Endothelial cell (in vitro differentiated cells): ENCODE measurements around the gene ATG14. TPM values are rescaled to one million over a fixed set of nuclear protein-coding genes. Genes with fewer than 3 reads are reported as not detected.
"Not testable (repeated sequence)": the region's sequence is repeated elsewhere in the genome, so short reads cannot be mapped to it uniquely, and the experiment has no call there.

Experiments
- DNase-seq: peaks from one replicate; pipeline ENCODE4 v3.0.0; 2021; ENCODE audit warnings: low spot score
- H3K27ac Mint-ChIP-seq: one replicate; pipeline ENCODE4 v1.8.0; 2021; ENCODE audit warnings: mixed read lengths, inconsistent platforms; ENCODE audit not compliant: unreplicated experiment
- H3K27me3 Mint-ChIP-seq: one replicate; pipeline ENCODE4 v1.8.0; 2021; ENCODE audit warnings: mild to moderate bottlenecking, moderate library complexity, mixed read lengths, inconsistent platforms; ENCODE audit not compliant: unreplicated experiment
- H3K36me3 Mint-ChIP-seq: one replicate; pipeline ENCODE4 v1.8.0; 2021; ENCODE audit warnings: mild to moderate bottlenecking, low read depth, mixed read lengths, inconsistent platforms; ENCODE audit not compliant: unreplicated experiment
- H3K4me1 Mint-ChIP-seq: one replicate; pipeline ENCODE4 v1.8.0; 2021; ENCODE audit warnings: mild to moderate bottlenecking, mixed read lengths, inconsistent platforms; ENCODE audit not compliant: unreplicated experiment
- H3K4me3 Mint-ChIP-seq: one replicate; pipeline ENCODE4 v1.8.0; 2021; ENCODE audit warnings: mild to moderate bottlenecking, mixed read lengths, inconsistent platforms; ENCODE audit not compliant: unreplicated experiment
- H3K9me3 Mint-ChIP-seq: one replicate; pipeline ENCODE4 v1.8.0; 2021; ENCODE audit warnings: mixed read lengths, inconsistent platforms; ENCODE audit not compliant: unreplicated experiment
- long read RNA-seq: library from polyadenylated mRNA; unstranded; transcript quantifications from one replicate; pipeline ENCODE4 v2.0.0, GENCODE V29; 2020; ENCODE audit not compliant: unreplicated experiment
- total RNA-seq: library from RNA; stranded (reverse); fragmentation: NEBNext Ultra II Directional; extraction: Animal tissue kit (Norgen Biotek cat#: 25700); gene quantifications from one replicate; pipeline ENCODE4 v1.2.1, GENCODE V29; 2021; ENCODE audit not compliant: unreplicated experiment
- TF ChIP-seq, protein P1 (sequence below): fragments of 200-600 bp; sonication (generic); IDR thresholded peaks from one replicate; pipeline ENCODE4 v1.5.0; 2021; ENCODE audit warnings: antibody characterized with exemption; ENCODE audit not compliant: unreplicated experiment

The ATG14 gene, protein sequence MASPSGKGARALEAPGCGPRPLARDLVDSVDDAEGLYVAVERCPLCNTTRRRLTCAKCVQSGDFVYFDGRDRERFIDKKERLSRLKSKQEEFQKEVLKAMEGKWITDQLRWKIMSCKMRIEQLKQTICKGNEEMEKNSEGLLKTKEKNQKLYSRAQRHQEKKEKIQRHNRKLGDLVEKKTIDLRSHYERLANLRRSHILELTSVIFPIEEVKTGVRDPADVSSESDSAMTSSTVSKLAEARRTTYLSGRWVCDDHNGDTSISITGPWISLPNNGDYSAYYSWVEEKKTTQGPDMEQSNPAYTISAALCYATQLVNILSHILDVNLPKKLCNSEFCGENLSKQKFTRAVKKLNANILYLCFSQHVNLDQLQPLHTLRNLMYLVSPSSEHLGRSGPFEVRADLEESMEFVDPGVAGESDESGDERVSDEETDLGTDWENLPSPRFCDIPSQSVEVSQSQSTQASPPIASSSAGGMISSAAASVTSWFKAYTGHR
- total RNA-seq, result 14.0 TPM
- long read RNA-seq, full-length matches to known transcripts, result 1 of 6 reads
- long read RNA-seq, partial matches to known transcripts, result 5 of 6 reads
- long read RNA-seq, other reads (novel, unspliced or antisense), result 0 of 6 reads

GRCh38 chr14:55411426-55412389, at the start of gene ATG14:
TSS of gene ATG14 (minus strand) at chr14:55411830. CDS start at chr14:55411822, 8 bp downstream.
- H3K4me3 Mint-ChIP-seq, result peak within 1 kb of the TSS; percentile 93
- H3K36me3 Mint-ChIP-seq, result no peaks in the 10 kb centered on the region
- H3K4me1 Mint-ChIP-seq, result peaks cover 4% of the 10 kb centered on the region
- TF ChIP-seq, protein P1, sequence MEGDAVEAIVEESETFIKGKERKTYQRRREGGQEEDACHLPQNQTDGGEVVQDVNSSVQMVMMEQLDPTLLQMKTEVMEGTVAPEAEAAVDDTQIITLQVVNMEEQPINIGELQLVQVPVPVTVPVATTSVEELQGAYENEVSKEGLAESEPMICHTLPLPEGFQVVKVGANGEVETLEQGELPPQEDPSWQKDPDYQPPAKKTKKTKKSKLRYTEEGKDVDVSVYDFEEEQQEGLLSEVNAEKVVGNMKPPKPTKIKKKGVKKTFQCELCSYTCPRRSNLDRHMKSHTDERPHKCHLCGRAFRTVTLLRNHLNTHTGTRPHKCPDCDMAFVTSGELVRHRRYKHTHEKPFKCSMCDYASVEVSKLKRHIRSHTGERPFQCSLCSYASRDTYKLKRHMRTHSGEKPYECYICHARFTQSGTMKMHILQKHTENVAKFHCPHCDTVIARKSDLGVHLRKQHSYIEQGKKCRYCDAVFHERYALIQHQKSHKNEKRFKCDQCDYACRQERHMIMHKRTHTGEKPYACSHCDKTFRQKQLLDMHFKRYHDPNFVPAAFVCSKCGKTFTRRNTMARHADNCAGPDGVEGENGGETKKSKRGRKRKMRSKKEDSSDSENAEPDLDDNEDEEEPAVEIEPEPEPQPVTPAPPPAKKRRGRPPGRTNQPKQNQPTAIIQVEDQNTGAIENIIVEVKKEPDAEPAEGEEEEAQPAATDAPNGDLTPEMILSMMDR, result no peak
- H3K9me3 Mint-ChIP-seq, result no peaks in the 10 kb centered on the region
- peak within 1 kb of the TSS; percentile 97 for H3K27ac Mint-ChIP-seq
- no peaks in the 10 kb centered on the region for H3K27me3 Mint-ChIP-seq
- peak; percentile 89 for DNase-seq

GRCh38 chr14:55458800-55459515, 47.3 kb upstream of the ATG14 start:
- TF ChIP-seq, protein P1, result no peak
- Mint-ChIP-seq H3K36me3 (peaks cover 5% of the 10 kb centered on the region), H3K4me1 (peaks cover 4% of the 10 kb centered on the region), H3K9me3 (no peaks in the 10 kb centered on the region), H3K27me3 (peaks cover 3% of the 10 kb centered on the region), H3K27ac (no peak overlapping the region), H3K4me3 (no peak overlapping the region)
- no peak for DNase-seq

DNA sequence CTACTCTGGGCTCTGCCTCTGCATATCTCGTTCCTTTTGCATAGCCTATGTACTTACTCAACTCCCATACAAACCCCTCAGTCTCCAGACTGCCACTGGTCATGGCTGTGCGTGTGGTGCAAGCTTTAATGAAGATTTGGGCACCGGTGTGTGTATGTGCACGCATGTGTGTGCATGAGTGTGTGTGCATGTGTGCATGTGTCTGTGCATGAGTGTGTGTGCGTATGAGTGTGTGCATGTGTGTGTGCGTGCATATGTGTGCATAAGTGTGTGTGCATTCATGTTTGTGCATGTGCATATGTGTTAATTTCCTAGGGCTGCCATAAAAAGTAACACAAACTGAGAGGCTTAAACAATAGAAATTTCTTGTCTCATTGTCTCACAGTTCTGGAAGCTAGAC, 45.9 kb upstream of the ATG14 start:
- TF ChIP-seq, protein P1, result no peak
- peaks cover 5% of the 10 kb centered on the region for H3K36me3 Mint-ChIP-seq
- H3K4me1 Mint-ChIP-seq, result peaks cover 6% of the 10 kb centered on the region
- no peak overlapping the region for H3K27ac Mint-ChIP-seq
- no peak for DNase-seq
- H3K9me3 Mint-ChIP-seq, result no peaks in the 10 kb centered on the region
- H3K27me3 Mint-ChIP-seq, result peaks cover 2% of the 10 kb centered on the region
- H3K4me3 Mint-ChIP-seq, result no peak overlapping the region

GRCh38 chr14:55456411-55456810, 44.8 kb upstream of the ATG14 start:
- DNase-seq, H3K4me1 Mint-ChIP-seq, H3K27ac Mint-ChIP-seq, H3K36me3 Mint-ChIP-seq, H3K9me3 Mint-ChIP-seq, H3K27me3 Mint-ChIP-seq, H3K4me3 Mint-ChIP-seq: not testable (repeated sequence)
